GM10248 (cell line): ENCODE data around the gene PBX1.

Experiments
- CTCF ChIA-PET: fragments of 300-600 bp; sonication (Branson Sonifier 250); formaldehyde crosslinking; extraction: SDS; loops from one replicate; lab custom pipeline; 2021; ENCODE audit warnings: antibody characterized with exemption; lab: Yijun Ruan, JAX
- POLR2A ChIA-PET: fragments of 350-650 bp; sonication (Branson Sonifier 250); formaldehyde crosslinking; extraction: SDS; loops from one replicate; lab custom pipeline; 2020; ENCODE audit warnings: antibody characterized with exemption; lab: Yijun Ruan, JAX
- DNase-seq: peaks from one replicate; pipeline ENCODE4 v3.0.0; 2012; ENCODE audit errors: extremely low spot score
- TF ChIP-seq, protein P1 (sequence below): IDR thresholded peaks from 2 replicates; pipeline ENCODE4 v1.5.1; 2012; ENCODE audit warnings: mild to moderate bottlenecking, low read depth; ENCODE audit errors: extremely low read depth, missing control alignments, control extremely low read depth

Gene PBX1

DNA sequence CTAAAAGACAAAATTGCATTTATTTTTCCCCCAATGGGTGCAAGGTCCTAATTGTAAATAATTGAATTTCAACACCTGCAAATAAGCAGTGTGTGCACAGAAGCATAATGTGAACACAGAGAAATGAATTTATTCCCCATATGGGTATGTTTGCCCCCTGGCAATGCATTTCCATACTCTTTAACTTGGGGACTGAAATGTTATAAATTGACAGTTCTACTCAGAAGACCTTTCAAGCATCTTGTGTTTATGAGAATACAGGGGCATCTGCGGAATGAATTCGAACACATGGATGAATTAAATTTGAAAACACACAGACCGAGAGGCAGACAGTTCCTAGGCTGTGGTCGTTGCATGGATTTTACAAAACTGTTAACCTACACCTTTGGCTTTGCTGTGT is 3.5 kb downstream of the PBX1 start:
- POLR2A ChIA-PET, result no interaction called here
- CTCF ChIA-PET, result no interaction called here
- TF ChIP-seq, protein P1, sequence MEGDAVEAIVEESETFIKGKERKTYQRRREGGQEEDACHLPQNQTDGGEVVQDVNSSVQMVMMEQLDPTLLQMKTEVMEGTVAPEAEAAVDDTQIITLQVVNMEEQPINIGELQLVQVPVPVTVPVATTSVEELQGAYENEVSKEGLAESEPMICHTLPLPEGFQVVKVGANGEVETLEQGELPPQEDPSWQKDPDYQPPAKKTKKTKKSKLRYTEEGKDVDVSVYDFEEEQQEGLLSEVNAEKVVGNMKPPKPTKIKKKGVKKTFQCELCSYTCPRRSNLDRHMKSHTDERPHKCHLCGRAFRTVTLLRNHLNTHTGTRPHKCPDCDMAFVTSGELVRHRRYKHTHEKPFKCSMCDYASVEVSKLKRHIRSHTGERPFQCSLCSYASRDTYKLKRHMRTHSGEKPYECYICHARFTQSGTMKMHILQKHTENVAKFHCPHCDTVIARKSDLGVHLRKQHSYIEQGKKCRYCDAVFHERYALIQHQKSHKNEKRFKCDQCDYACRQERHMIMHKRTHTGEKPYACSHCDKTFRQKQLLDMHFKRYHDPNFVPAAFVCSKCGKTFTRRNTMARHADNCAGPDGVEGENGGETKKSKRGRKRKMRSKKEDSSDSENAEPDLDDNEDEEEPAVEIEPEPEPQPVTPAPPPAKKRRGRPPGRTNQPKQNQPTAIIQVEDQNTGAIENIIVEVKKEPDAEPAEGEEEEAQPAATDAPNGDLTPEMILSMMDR, result no peak
- DNase-seq, result no peak

DNA sequence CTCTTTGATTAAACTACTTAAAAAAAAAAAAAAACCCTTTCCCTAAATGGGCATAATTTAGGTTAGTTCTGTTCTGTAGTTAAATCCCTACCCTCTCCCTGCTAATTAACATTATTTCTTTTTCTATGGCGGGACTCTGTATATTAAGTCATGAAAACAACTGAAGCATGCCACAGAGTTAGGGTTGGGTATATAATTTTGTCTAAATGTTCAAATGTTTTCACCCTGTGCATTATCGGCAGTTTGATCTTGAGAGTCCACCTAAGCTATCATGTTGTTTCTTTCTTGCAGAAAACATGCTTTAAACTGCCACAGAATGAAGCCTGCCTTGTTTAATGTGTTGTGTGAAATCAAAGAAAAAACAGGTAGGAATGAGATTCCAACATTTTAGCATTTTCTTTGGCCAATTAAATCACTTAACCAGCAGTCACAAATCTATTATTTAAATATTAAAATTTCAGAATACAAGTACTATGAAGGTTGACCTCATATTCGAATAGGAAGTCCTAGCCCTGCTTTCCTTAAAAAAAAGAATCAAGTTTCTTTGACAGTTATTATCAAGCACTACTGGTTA is 4.0 kb downstream of the PBX1 start:
- DNase-seq, result no peak
- ChIA-PET POLR2A (no interaction called here), CTCF (no interaction called here)
- TF ChIP-seq, protein P1, result no peak

DNA sequence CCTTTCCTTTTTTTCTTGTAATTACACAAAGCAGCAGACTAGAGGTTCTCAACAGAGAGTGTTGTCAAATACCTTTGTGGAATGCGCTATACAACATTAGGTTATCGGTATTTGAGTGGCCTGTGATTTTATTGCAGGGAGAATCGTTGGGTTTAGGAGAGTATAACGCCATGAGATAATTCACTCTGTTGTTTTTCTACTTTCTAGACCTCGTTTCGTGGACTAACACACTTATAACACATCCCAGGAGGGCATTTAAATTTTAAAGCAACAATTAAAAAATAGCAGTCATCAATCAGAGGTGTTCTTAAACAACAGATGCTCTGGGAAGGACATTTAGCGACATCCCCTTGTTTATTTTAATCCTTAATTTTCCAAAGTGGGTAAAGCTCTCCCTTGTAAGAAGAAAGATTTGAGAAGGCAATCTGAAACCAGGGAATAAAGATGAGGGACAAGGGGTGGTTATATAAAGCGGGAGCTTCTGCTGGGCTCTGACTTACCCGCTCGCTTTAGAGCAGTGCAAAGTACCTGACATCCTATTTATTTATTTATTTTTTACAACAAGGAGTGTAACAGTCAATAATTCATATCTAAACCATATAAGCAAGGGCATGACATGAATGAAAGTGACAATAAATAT is 4.9 kb downstream of the PBX1 start:
- DNase-seq, result no peak
- CTCF ChIA-PET, result no interaction called here
- POLR2A ChIA-PET, result no interaction called here
- TF ChIP-seq, protein P1, result no peak

DNA sequence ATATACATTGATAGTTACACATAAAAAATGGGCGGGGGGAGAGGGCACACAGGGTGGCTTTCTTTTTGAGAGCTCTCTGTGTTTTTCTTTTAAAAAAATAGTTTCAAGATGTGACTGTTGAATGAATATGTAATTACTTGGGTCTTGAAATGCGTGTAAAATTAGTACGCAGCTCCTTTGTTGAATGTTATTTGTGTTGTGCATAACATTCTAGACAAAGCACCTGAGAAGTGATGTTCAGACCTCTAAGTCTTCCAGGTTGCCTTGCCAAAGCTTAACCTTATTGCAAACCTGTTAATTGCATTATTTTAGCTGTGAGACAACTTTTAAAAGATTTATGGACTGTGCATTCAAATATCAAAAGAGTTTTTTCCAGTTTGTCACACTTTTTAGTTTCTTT is 5.4 kb downstream of the PBX1 start:
- TF ChIP-seq, protein P1, result no peak
- DNase-seq, result no peak
- CTCF ChIA-PET, result no interaction called here
- POLR2A ChIA-PET, result no interaction called here

DNA sequence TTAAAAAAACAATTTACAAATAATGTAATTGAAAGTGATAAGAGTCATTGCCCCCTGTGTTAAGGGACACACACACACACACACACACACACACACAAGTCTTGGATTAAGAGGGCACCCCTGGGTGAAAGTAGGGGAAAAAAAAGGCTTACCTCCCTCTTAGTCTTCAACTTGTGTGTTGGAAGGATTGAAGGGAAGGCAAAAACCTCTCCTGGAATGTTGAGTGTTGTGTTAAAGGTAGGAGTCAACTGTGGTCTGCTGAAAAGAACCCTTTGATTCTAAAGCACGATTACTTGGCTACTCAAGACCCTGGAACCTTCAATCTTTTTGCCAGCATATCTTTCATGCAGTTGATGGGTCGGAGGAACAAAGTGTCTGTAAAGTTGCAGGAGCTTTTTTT is 6.4 kb downstream of the PBX1 start:
- CTCF ChIA-PET, result no interaction called here
- POLR2A ChIA-PET, result no interaction called here
- TF ChIP-seq, protein P1, result no peak
- no peak for DNase-seq

DNA sequence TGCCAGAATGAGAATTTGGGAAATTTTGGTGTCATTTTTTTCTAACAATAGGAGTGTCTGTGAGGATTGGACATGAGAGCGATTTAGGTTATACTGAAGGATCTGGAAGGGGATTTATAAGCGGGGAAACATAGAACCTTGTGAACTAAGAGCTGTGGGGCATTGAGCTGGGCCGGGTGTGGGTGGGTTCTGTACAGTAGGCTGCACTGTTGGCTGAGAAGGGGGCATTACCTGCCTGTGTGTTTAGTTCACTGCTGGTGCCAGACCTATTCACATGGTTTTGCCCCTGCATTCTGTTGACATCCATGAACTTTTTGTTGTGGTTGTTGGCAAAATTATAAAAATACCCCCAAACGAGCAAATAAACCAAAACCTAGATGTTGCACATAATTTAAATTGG is 8.8 kb downstream of the PBX1 start:
- CTCF ChIA-PET, result interaction anchor here (1.2 kb wide), 1 partner anchor 10 kb away, joined by 3 read pairs; no protein-coding TSS in a partner anchor
- POLR2A ChIA-PET, result no interaction called here

More for the DNA sequence above, 8.8 kb downstream of the PBX1 start:
- no peak for DNase-seq
- TF ChIP-seq, protein P1, result no peak
